Testis (tissue), 3 donors: ENCODE data around the gene CDH2. TPM values are rescaled to one million over a fixed set of nuclear protein-coding genes. Genes with fewer than 3 reads are reported as not detected.

Experiments
- DNase-seq: peaks from one replicate; pipeline ENCODE4 v3.0.0-alpha.2; 2019
- H3K27ac ChIP-seq, 2 donors: fragments of 200-600 bp; sonication (generic); one replicate each; pipeline ENCODE4 v1.5.1; 2019
- H3K27me3 ChIP-seq: fragments of 200-600 bp; sonication (generic); one replicate; pipeline ENCODE4 v1.5.1; 2019
- H3K36me3 ChIP-seq: fragments of 200-600 bp; sonication (generic); one replicate; pipeline ENCODE4 v1.5.1; 2017; ENCODE audit warnings: low read depth; ENCODE audit errors: missing control alignments
- H3K4me1 ChIP-seq: fragments of 200-600 bp; sonication (generic); one replicate; pipeline ENCODE4 v1.5.1; 2019
- H3K4me3 ChIP-seq, 2 donors: fragments of 200-600 bp; sonication (generic); one replicate each; pipeline ENCODE4 v1.5.1; 2017 to 2019
- H3K9me3 ChIP-seq: fragments of 200-600 bp; sonication (generic); one replicate; pipeline ENCODE4 v1.5.1; 2017
- CTCF ChIP-seq, 3 experiments: fragments of 450-650 bp in 2 of 3; fragments of 200-600 bp in 1 of 3; sonication (generic) in 1 of 3; IDR thresholded peaks; one replicate each; pipeline ENCODE4 v1.5.1; 2016 to 2019; ENCODE audit warnings: antibody characterized with exemption in 3 of 3, mild to moderate bottlenecking in 2 of 3, moderate library complexity in 1 of 3
- POLR2A ChIP-seq: fragments of 450-650 bp; IDR thresholded peaks from one replicate; pipeline ENCODE4 v1.6.1; 2017; ENCODE audit warnings: antibody characterized with exemption, mild to moderate bottlenecking, moderate library complexity
- WGBS, 2 donors: methylation state at CpG; one replicate each; pipeline ENCODE4 v1.1.5; 2018; 5-methylcytosine and 5-hydroxymethylcytosine counted together
- intact Hi-C: fragments of 100-400 bp; cut with DNase I; formaldehyde crosslinking; loops from one replicate; pipeline ENCODE4 v1.15.1; 2023; ENCODE audit warnings: low total_unique reads
- polyA plus RNA-seq: library from polyadenylated mRNA; stranded (reverse); fragments of 350-450 nt; fragmentation: Illumina TruSeq; extraction: RNeasy Lipid Tissue Mini Kit (QIAGEN cat#74804); gene quantifications from one replicate; pipeline ENCODE4 v1.2.3, GENCODE V29; 2014; ENCODE audit warnings: low read depth, low replicate concordance; ENCODE audit not compliant: insufficient read depth
- total RNA-seq, 2 donors: library from RNA; depleted of rRNA; stranded (reverse); fragments of >200 nt; gene quantifications; one replicate each; pipeline ENCODE4 v1.2.3, GENCODE V29; 2016

CDH2 gene
- total and polyA plus RNA-seq, 3 donors from 2014 or later, result 98.6 to 165 (median 128) TPM

- H3K9me3 ChIP-seq, result no peaks in the 10 kb centered on the region
- H3K36me3 ChIP-seq, result no peaks in the 10 kb centered on the region
- H3K27me3 ChIP-seq, result no peaks in the 10 kb centered on the region
- H3K4me1 ChIP-seq, result no peaks in the 10 kb centered on the region
- intact Hi-C loops, result no loop called here
- 68 to 71% methylated on average over 5 of the region's 5 CpGs for WGBS, 2 donors
- H3K27ac ChIP-seq, result no peak overlapping the region
- peak; percentile 87 for DNase-seq
- TF ChIP-seq CTCF (IDR thresholded peaks at IDR 0.05), result peak; percentile 46 to 72 (median 47)
- no peak for TF ChIP-seq POLR2A
- H3K4me3 ChIP-seq, result no peak overlapping the region
Measured at GRCh38 chr18:28189400-28190239, 12.7 kb upstream of the CDH2 start.

GRCh38 chr18:28185121-28185520, 8.2 kb upstream of the CDH2 start:
- H3K27ac ChIP-seq, result no peak overlapping the region
- H3K4me3 ChIP-seq, result no peak overlapping the region
- no peaks in the 10 kb centered on the region for H3K27me3 ChIP-seq
- 69 to 88% methylated on average over 3 of the region's 3 CpGs for WGBS, 2 donors
- H3K4me1 ChIP-seq, result no peaks in the 10 kb centered on the region
- no peak for TF ChIP-seq CTCF (IDR thresholded peaks at IDR 0.05)
- TF ChIP-seq POLR2A, result no peak
- no peaks in the 10 kb centered on the region for H3K9me3 ChIP-seq
- DNase-seq, result no peak
- intact Hi-C loops, result no loop called here
- H3K36me3 ChIP-seq, result no peaks in the 10 kb centered on the region

- no peak overlapping the region for H3K4me3 ChIP-seq
- intact Hi-C loops, result no loop called here
- H3K36me3 ChIP-seq, result no peaks in the 10 kb centered on the region
- H3K9me3 ChIP-seq, result no peaks in the 10 kb centered on the region
- DNase-seq, result no peak
- no peaks in the 10 kb centered on the region for H3K4me1 ChIP-seq
- H3K27ac ChIP-seq, result no peak overlapping the region
- H3K27me3 ChIP-seq, result no peaks in the 10 kb centered on the region
- WGBS, 2 donors, result 61 to 79% methylated on average over 4 of the region's 4 CpGs
- no peak for TF ChIP-seq CTCF (IDR thresholded peaks at IDR 0.05)
- TF ChIP-seq POLR2A, result no peak
Measured at GRCh38 chr18:28183418-28184078, 6.6 kb upstream of the CDH2 start.

GRCh38 chr18:28181616-28182015, 4.7 kb upstream of the CDH2 start:
- intact Hi-C loops, result no loop called here
- Histone ChIP-seq H3K4me3 (no peak overlapping the region), H3K27ac (no peak overlapping the region), H3K4me1 (no peaks in the 10 kb centered on the region), H3K27me3 (no peaks in the 10 kb centered on the region), H3K9me3 (no peaks in the 10 kb centered on the region), H3K36me3 (no peaks in the 10 kb centered on the region)
- TF ChIP-seq POLR2A (no peak), CTCF (IDR thresholded peaks at IDR 0.05) (no peak)
- no peak for DNase-seq
- 75 to 76% methylated on average over 2 of the region's 2 CpGs for WGBS, 2 donors
